Measurements from ENCODE around the gene RTP2. TPM values are rescaled to one million over a fixed set of nuclear protein-coding genes. Genes with fewer than 3 reads are reported as not detected.

RTP2 gene
- total and polyA plus RNA-seq, 2 experiments from 2014 or later = not detected

- peak; percentile 73 for DNase-seq (ENCODE audit: low spot score)
- Histone ChIP-seq H4K20me1 (ENCODE audit: insufficient read depth, poor library complexity, severe bottlenecking) (peaks cover 22% of the 10 kb centered on the region), H3K4me2 (peak overlapping the region; percentile 94), H3K27me3 (no peaks in the 10 kb centered on the region), H3K9me2 (replicated peaks; ENCODE audit: insufficient read depth) (no peaks in the 10 kb centered on the region), H3K79me2 (peaks cover 61% of the 10 kb centered on the region), H3K9me3 (ENCODE audit: low read depth) (no peaks in the 10 kb centered on the region), H2AFZ (no peak overlapping the region), H3K4me1 (ENCODE audit: insufficient read depth) (peaks cover 29% of the 10 kb centered on the region), H3K4me3 (peak overlapping the region; percentile 76), H3K36me3 (replicated peaks; ENCODE audit: insufficient read depth, low read depth) (no peaks in the 10 kb centered on the region), H3K27ac (peak overlapping the region; percentile 93)
- TF ChIP-seq EZH2 (IDR thresholded peaks at IDR 0.05; ENCODE audit: borderline replicate concordance) (no peak), CTCF (IDR thresholded peaks at IDR 0.05; ENCODE audit: poor library complexity) (no peak), EZH2phosphoT487 (IDR thresholded peaks at IDR 0.05; ENCODE audit: low read depth, severe bottlenecking, unreplicated experiment) (no peak)
- 2% methylated on average over 27 of the region's 45 CpGs for WGBS (ENCODE audit: low lambda C conversion rate, missing lambda C conversion rate)
Measured at GRCh38 chr3:187743195-187744141, 41.1 kb upstream of the RTP2 start.

- H3K79me2 ChIP-seq = peaks cover 69% of the 10 kb centered on the region
- peak overlapping the region; percentile 76 for H3K4me3 ChIP-seq
- peak overlapping the region; percentile 94 for H3K4me2 ChIP-seq
- TF ChIP-seq EZH2 (IDR thresholded peaks at IDR 0.05; ENCODE audit: borderline replicate concordance) = no peak
- no peak for TF ChIP-seq CTCF (IDR thresholded peaks at IDR 0.05; ENCODE audit: poor library complexity)
- no peak for TF ChIP-seq EZH2phosphoT487 (IDR thresholded peaks at IDR 0.05; ENCODE audit: low read depth, severe bottlenecking, unreplicated experiment)
- H2AFZ ChIP-seq = no peak overlapping the region
- no peaks in the 10 kb centered on the region for H3K9me2 ChIP-seq (replicated peaks; ENCODE audit: insufficient read depth)
- WGBS (ENCODE audit: low lambda C conversion rate, missing lambda C conversion rate) = 60% methylated on average over 13 of the region's 13 CpGs
- peaks cover 29% of the 10 kb centered on the region for H4K20me1 ChIP-seq (ENCODE audit: insufficient read depth, poor library complexity, severe bottlenecking)
- no peaks in the 10 kb centered on the region for H3K9me3 ChIP-seq (ENCODE audit: low read depth)
- DNase-seq (ENCODE audit: low spot score) = no peak
- H3K27me3 ChIP-seq = no peaks in the 10 kb centered on the region
- H3K27ac ChIP-seq = peak overlapping the region; percentile 93
- no peaks in the 10 kb centered on the region for H3K36me3 ChIP-seq (replicated peaks; ENCODE audit: insufficient read depth, low read depth)
- peaks cover 25% of the 10 kb centered on the region for H3K4me1 ChIP-seq (ENCODE audit: insufficient read depth)
Measured at GRCh38 chr3:187742351-187743171, 40.2 kb upstream of the RTP2 start.

GRCh38 chr3:187741403-187742350 is 39.3 kb upstream of the RTP2 start:
- H3K4me2 ChIP-seq = peak overlapping the region; percentile 94
- H3K9me2 ChIP-seq (replicated peaks; ENCODE audit: insufficient read depth) = no peaks in the 10 kb centered on the region
- peak; percentile 86 for DNase-seq (ENCODE audit: low spot score)
- no peaks in the 10 kb centered on the region for H3K9me3 ChIP-seq (ENCODE audit: low read depth)
- H3K27me3 ChIP-seq = no peaks in the 10 kb centered on the region
- no peak for TF ChIP-seq EZH2phosphoT487 (IDR thresholded peaks at IDR 0.05; ENCODE audit: low read depth, severe bottlenecking, unreplicated experiment)
- TF ChIP-seq EZH2 (IDR thresholded peaks at IDR 0.05; ENCODE audit: borderline replicate concordance) = no peak
- TF ChIP-seq CTCF (IDR thresholded peaks at IDR 0.05; ENCODE audit: poor library complexity) = peak; percentile 95
- WGBS (ENCODE audit: low lambda C conversion rate, missing lambda C conversion rate) = 2% methylated on average over 34 of the region's 35 CpGs
- peak overlapping the region; percentile 2 for H2AFZ ChIP-seq
- peaks cover 71% of the 10 kb centered on the region for H3K79me2 ChIP-seq
- peaks cover 21% of the 10 kb centered on the region for H3K4me1 ChIP-seq (ENCODE audit: insufficient read depth)
- H3K27ac ChIP-seq = peak overlapping the region; percentile 93
- no peaks in the 10 kb centered on the region for H3K36me3 ChIP-seq (replicated peaks; ENCODE audit: insufficient read depth, low read depth)
- peak overlapping the region; percentile 28 for H3K4me3 ChIP-seq
- peaks cover 38% of the 10 kb centered on the region for H4K20me1 ChIP-seq (ENCODE audit: insufficient read depth, poor library complexity, severe bottlenecking)

All from hepatocyte (in vitro differentiated cells).